Cardiac fibroblast (primary cell): ENCODE measurements around the gene OMA1.
A peak's percentile ranks its signal among the peaks of the same experiment; 100 is the strongest.
"Not testable (repeated sequence)": the region's sequence is repeated elsewhere in the genome, so short reads cannot be mapped to it uniquely, and the experiment has no call there.

ENCODE experiments used
- DNase-seq, 2 donors: peaks; one replicate each; pipeline versions ENCODE4 v3.0.0 to v3.0.0-alpha.2; 2010; ENCODE audit warnings: low read depth in 2 of 2
- H3K4me3 ChIP-seq, 2 donors: replicated peaks in 1 of 2; 1 replicate in 1 of 2; 2 replicates in 1 of 2; pipeline ENCODE4 v1.5.1; 2011; ENCODE audit warnings: low read depth in 2 of 2, low read length in 2 of 2, mild to moderate bottlenecking in 2 of 2, moderate library complexity in 1 of 2
- TF ChIP-seq, protein P1 (sequence below): IDR thresholded peaks from one replicate; pipeline ENCODE4 v1.5.1; 2011; ENCODE audit warnings: low read depth, mild to moderate bottlenecking, low read length, inconsistent platforms

The OMA1 gene

GRCh38 chr1:58587667-58588066, 41.1 kb upstream of the OMA1 start:
- DNase-seq = no peak
- no peak overlapping the region for H3K4me3 ChIP-seq
- TF ChIP-seq, protein P1, sequence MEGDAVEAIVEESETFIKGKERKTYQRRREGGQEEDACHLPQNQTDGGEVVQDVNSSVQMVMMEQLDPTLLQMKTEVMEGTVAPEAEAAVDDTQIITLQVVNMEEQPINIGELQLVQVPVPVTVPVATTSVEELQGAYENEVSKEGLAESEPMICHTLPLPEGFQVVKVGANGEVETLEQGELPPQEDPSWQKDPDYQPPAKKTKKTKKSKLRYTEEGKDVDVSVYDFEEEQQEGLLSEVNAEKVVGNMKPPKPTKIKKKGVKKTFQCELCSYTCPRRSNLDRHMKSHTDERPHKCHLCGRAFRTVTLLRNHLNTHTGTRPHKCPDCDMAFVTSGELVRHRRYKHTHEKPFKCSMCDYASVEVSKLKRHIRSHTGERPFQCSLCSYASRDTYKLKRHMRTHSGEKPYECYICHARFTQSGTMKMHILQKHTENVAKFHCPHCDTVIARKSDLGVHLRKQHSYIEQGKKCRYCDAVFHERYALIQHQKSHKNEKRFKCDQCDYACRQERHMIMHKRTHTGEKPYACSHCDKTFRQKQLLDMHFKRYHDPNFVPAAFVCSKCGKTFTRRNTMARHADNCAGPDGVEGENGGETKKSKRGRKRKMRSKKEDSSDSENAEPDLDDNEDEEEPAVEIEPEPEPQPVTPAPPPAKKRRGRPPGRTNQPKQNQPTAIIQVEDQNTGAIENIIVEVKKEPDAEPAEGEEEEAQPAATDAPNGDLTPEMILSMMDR = no peak

DNA sequence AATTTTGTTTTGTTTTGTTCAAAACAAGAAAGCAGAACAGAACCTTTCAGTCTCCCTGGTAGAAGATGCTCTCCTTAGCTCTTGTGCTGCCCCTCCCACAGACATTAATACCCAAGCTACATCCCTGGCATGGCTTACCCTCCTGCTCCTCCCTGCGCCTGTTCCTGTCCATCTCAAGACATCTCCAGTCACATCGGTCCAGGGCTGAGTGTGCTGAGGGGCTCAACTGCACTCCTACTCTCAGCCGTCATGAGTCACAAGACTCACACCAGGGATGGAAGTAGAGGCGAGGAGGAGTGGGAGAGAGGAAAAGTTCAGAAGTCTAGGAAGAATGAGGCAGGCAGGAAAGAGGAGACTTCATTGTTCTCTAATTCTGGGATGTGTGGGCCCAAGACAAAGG, 39.7 kb upstream of the OMA1 start:
- peak in 1 of 2 donors; percentile 25 for DNase-seq
- H3K4me3 ChIP-seq = no peak overlapping the region
- TF ChIP-seq, protein P1 = no peak

GRCh38 chr1:58585581-58586151, 39.1 kb upstream of the OMA1 start:
- TF ChIP-seq, protein P1 = no peak
- DNase-seq = peak; percentile 58 to 63
- no peak overlapping the region for H3K4me3 ChIP-seq

- TF ChIP-seq, protein P1 = no peak
- no peak overlapping the region for H3K4me3 ChIP-seq
- DNase-seq = peak in 1 of 2 donors; percentile 10
Observed at GRCh38 chr1:58585166-58585565, 38.6 kb upstream of the OMA1 start.

- DNase-seq = peak; percentile 95 to 96
- H3K4me3 ChIP-seq = no peak overlapping the region
- TF ChIP-seq, protein P1 = no peak
Observed at GRCh38 chr1:58584082-58584895, 37.8 kb upstream of the OMA1 start.

DNA sequence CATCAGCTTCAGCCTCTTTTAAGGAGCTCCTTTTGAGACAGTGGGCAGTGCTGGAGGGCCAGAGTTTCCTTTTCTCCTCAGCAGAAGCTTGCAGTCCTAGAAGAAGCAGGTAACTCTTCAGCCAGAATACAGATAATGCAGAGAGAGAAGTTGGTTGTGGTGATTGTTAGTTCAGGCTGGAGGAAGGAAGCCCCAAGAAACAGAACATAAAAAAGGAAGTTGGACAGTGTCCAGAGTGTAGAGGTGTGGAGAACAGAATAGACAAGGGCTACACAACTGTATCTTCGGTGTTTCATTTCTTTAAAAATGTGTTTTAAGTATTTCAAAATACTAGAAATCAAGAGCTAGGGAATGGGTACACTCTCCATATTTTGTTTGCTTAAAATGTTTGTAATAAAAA, 37.0 kb upstream of the OMA1 start:
- H3K4me3 ChIP-seq = no peak overlapping the region
- peak in 1 of 2 donors; percentile 27 for DNase-seq
- TF ChIP-seq, protein P1 = no peak

DNA sequence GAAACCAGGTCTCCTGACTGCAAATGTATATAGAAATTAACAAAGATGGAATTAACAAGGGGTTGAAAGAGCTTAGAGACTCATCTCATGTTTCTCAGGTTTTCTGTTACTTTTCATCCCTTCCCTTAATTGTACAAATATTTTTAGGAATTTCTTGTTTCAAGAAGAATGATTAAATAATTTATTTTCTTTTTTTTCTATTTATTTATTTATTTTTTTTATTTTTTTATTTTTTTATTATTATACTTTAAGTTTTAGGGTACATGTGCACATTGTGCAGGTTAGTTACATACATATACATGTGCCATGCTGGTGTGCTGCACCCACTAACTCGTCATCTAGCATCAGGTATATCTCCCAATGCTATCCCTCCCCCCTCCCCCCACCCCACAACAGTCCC, 35.6 kb upstream of the OMA1 start:
- not testable (repeated sequence) for H3K4me3 ChIP-seq, DNase-seq
